Muscle layer of duodenum (tissue), 2 donors: ENCODE data around the gene ADAMTS20.

Experiments
- H3K27ac ChIP-seq: one replicate; pipeline ENCODE4 v1.7.0; 2013; ENCODE audit warnings: mild to moderate bottlenecking, low read length
- H3K27me3 ChIP-seq: one replicate; pipeline ENCODE4 v1.7.0; 2013; ENCODE audit warnings: low read depth, mild to moderate bottlenecking, control low read depth, low read length
- H3K36me3 ChIP-seq, 2 donors: one replicate each; pipeline ENCODE4 v1.7.0; 2013; ENCODE audit warnings: low read length in 2 of 2, control low read depth in 1 of 2, mild to moderate bottlenecking in 1 of 2; ENCODE audit not compliant: insufficient read depth in 2 of 2, control insufficient read depth in 1 of 2
- H3K4me1 ChIP-seq, 2 donors: one replicate each; pipeline ENCODE4 v1.7.0; 2013; ENCODE audit warnings: low read length in 2 of 2, mild to moderate bottlenecking in 2 of 2, control low read depth in 1 of 2, moderate library complexity in 1 of 2; ENCODE audit not compliant: insufficient read depth in 2 of 2, control insufficient read depth in 1 of 2
- H3K4me3 ChIP-seq, 2 donors: one replicate each; pipeline ENCODE4 v1.7.0; 2013; ENCODE audit warnings: low read length in 2 of 2, low read depth in 1 of 2, mild to moderate bottlenecking in 1 of 2
- H3K9me3 ChIP-seq, 2 donors: one replicate each; pipeline ENCODE4 v1.7.0; 2013; ENCODE audit warnings: low read length in 2 of 2, control low read depth in 1 of 2, mild to moderate bottlenecking in 1 of 2; ENCODE audit not compliant: control insufficient read depth in 1 of 2
- donor health status: healthy.

Gene ADAMTS20

GRCh38 chr12:43336962-43337555 lies 214.9 kb downstream of the ADAMTS20 start:
- H3K27me3 ChIP-seq, result no peaks in the 10 kb centered on the region
- H3K4me1 ChIP-seq, result peaks cover 0 to 4% of the 10 kb centered on the region in 2 donors
- H3K36me3 ChIP-seq, result no peaks in the 10 kb centered on the region
- H3K4me3 ChIP-seq, result no peak overlapping the region
- no peaks in the 10 kb centered on the region for H3K9me3 ChIP-seq
- H3K27ac ChIP-seq, result no peak overlapping the region

- H3K4me3 ChIP-seq, result no peak overlapping the region
- no peaks in the 10 kb centered on the region for H3K9me3 ChIP-seq
- no peak overlapping the region for H3K27ac ChIP-seq
- no peaks in the 10 kb centered on the region for H3K27me3 ChIP-seq
- H3K4me1 ChIP-seq, result peaks cover 0 to 4% of the 10 kb centered on the region in 2 donors
- no peaks in the 10 kb centered on the region for H3K36me3 ChIP-seq
Measured at GRCh38 chr12:43333644-43334043, 218.4 kb downstream of the ADAMTS20 start.

- no peak overlapping the region for H3K4me3 ChIP-seq
- no peaks in the 10 kb centered on the region for H3K27me3 ChIP-seq
- H3K36me3 ChIP-seq, result no peaks in the 10 kb centered on the region
- no peaks in the 10 kb centered on the region for H3K9me3 ChIP-seq
- H3K27ac ChIP-seq, result no peak overlapping the region
- H3K4me1 ChIP-seq, result no peaks in the 10 kb centered on the region
Measured at GRCh38 chr12:43332977-43333640, 218.9 kb downstream of the ADAMTS20 start.

GRCh38 chr12:43331935-43332334 lies 220.1 kb downstream of the ADAMTS20 start:
- no peaks in the 10 kb centered on the region for H3K9me3 ChIP-seq

GRCh38 chr12:43329375-43329774 lies 222.6 kb downstream of the ADAMTS20 start:
- no peaks in the 10 kb centered on the region for H3K4me1 ChIP-seq
- H3K36me3 ChIP-seq, result no peaks in the 10 kb centered on the region
- no peak overlapping the region for H3K4me3 ChIP-seq
- H3K27ac ChIP-seq, result no peak overlapping the region
- H3K27me3 ChIP-seq, result no peaks in the 10 kb centered on the region
- no peaks in the 10 kb centered on the region for H3K9me3 ChIP-seq

More at GRCh38 chr12:43331935-43332334, 220.1 kb downstream of the ADAMTS20 start:
- no peaks in the 10 kb centered on the region for H3K36me3 ChIP-seq
- no peak overlapping the region for H3K27ac ChIP-seq
- H3K27me3 ChIP-seq, result no peaks in the 10 kb centered on the region
- no peak overlapping the region for H3K4me3 ChIP-seq
- H3K4me1 ChIP-seq, result no peaks in the 10 kb centered on the region

GRCh38 chr12:43325786-43326185 lies 226.2 kb downstream of the ADAMTS20 start:
- H3K27me3 ChIP-seq, result no peaks in the 10 kb centered on the region
- no peak overlapping the region for H3K4me3 ChIP-seq
- no peak overlapping the region for H3K27ac ChIP-seq
- no peaks in the 10 kb centered on the region for H3K4me1 ChIP-seq
- no peaks in the 10 kb centered on the region for H3K9me3 ChIP-seq
- H3K36me3 ChIP-seq, result no peaks in the 10 kb centered on the region

GRCh38 chr12:43320281-43320680 lies 231.7 kb downstream of the ADAMTS20 start:
- Histone ChIP-seq H3K36me3 (no peaks in the 10 kb centered on the region), H3K4me1 (peaks cover 0 to 11% of the 10 kb centered on the region in 2 donors), H3K9me3 (no peaks in the 10 kb centered on the region), H3K4me3 (no peak overlapping the region), H3K27ac (no peak overlapping the region), H3K27me3 (no peaks in the 10 kb centered on the region)

GRCh38 chr12:43318021-43318420 lies 234.0 kb downstream of the ADAMTS20 start:
- no peaks in the 10 kb centered on the region for H3K27me3 ChIP-seq
- no peaks in the 10 kb centered on the region for H3K9me3 ChIP-seq
- peaks cover 0 to 11% of the 10 kb centered on the region in 2 donors for H3K4me1 ChIP-seq
- H3K4me3 ChIP-seq, result no peak overlapping the region
- H3K36me3 ChIP-seq, result no peaks in the 10 kb centered on the region
- H3K27ac ChIP-seq, result no peak overlapping the region

GRCh38 chr12:43317156-43317555 lies 234.8 kb downstream of the ADAMTS20 start:
- Histone ChIP-seq H3K4me3 (no peak overlapping the region), H3K36me3 (no peaks in the 10 kb centered on the region), H3K4me1 (peaks cover 0 to 11% of the 10 kb centered on the region in 2 donors), H3K27me3 (no peaks in the 10 kb centered on the region), H3K27ac (no peak overlapping the region), H3K9me3 (no peaks in the 10 kb centered on the region)

- peaks cover 0 to 11% of the 10 kb centered on the region in 2 donors for H3K4me1 ChIP-seq
- H3K9me3 ChIP-seq, result no peaks in the 10 kb centered on the region
- H3K27me3 ChIP-seq, result no peaks in the 10 kb centered on the region
- no peak overlapping the region for H3K27ac ChIP-seq
- H3K36me3 ChIP-seq, result no peaks in the 10 kb centered on the region
- H3K4me3 ChIP-seq, result no peak overlapping the region
Measured at GRCh38 chr12:43316520-43316919, 235.5 kb downstream of the ADAMTS20 start.

GRCh38 chr12:43315961-43316360 lies 236.0 kb downstream of the ADAMTS20 start:
- no peak overlapping the region for H3K4me3 ChIP-seq
- H3K27ac ChIP-seq, result no peak overlapping the region
- no peaks in the 10 kb centered on the region for H3K9me3 ChIP-seq
- H3K4me1 ChIP-seq, result peaks cover 0 to 11% of the 10 kb centered on the region in 2 donors
- no peaks in the 10 kb centered on the region for H3K36me3 ChIP-seq
- H3K27me3 ChIP-seq, result no peaks in the 10 kb centered on the region
